ENCODE data around the gene SYT1. TPM values are rescaled to one million over a fixed set of nuclear protein-coding genes. Genes with fewer than 3 reads are reported as not detected.

SYT1 gene
- total RNA-seq, 1 experiment from 2014 or later = 15.8 TPM

GRCh38 chr12:79143803-79144202 lies 279.2 kb downstream of the SYT1 start:
- H2AK5ac ChIP-seq (ENCODE audit: insufficient read length, low read length) = no peak overlapping the region
- H3K9me3 ChIP-seq (ENCODE audit: control insufficient read depth, low read depth, low read length) = no peaks in the 10 kb centered on the region
- no peak overlapping the region for H2BK120ac ChIP-seq (ENCODE audit: low read depth, low read length, poor library complexity, severe bottlenecking)
- H3K36me3 Mint-ChIP-seq (ENCODE audit: insufficient read depth in 1 of 3, low read depth in 3 of 3) = no peaks in the 10 kb centered on the region
- no peak for DNase-seq
- H3K56ac ChIP-seq (ENCODE audit: insufficient read length, low read depth, low read length) = no peak overlapping the region
- no peak for TF ChIP-seq CTCF (conservative IDR thresholded peaks at IDR 0.05)
- no peak overlapping the region for H2BK12ac ChIP-seq (ENCODE audit: insufficient read length, low read depth, low read length)
- no peak overlapping the region for H2BK15ac ChIP-seq (ENCODE audit: low read depth, low read length)
- no peak overlapping the region for H4K8ac ChIP-seq (replicated peaks; ENCODE audit: insufficient read length, low read depth, low read length)
- H2BK5ac ChIP-seq (ENCODE audit: insufficient read length, low read length) = no peak overlapping the region
- H2AFZ ChIP-seq (ENCODE audit: low read length) = no peak overlapping the region
- H3K23ac ChIP-seq (ENCODE audit: insufficient read length, low read depth, low read length) = no peak overlapping the region
- H3K27me3 Mint-ChIP-seq (ENCODE audit: low read depth) = no peaks in the 10 kb centered on the region
- H3K9ac ChIP-seq (ENCODE audit: extremely low read depth, insufficient read length, low read length) = no peak overlapping the region
- H3T11ph ChIP-seq (ENCODE audit: low read length) = no peak overlapping the region
- WGBS (ENCODE audit: extremely low coverage, insufficient read length, low lambda C conversion rate) = no CpG with 5 or more reads among the region's 2 CpGs
- no peak overlapping the region for H3K27ac Mint-ChIP-seq
- H3K4me3 Mint-ChIP-seq = no peak overlapping the region
- H3K4me2 ChIP-seq (ENCODE audit: insufficient read depth, insufficient read length, low read length) = no peak overlapping the region
- H3K27me3 ChIP-seq (ENCODE audit: insufficient read depth, low read length) = no peaks in the 10 kb centered on the region
- H3K14ac ChIP-seq (ENCODE audit: insufficient read depth, low read length) = no peak overlapping the region
- no peak overlapping the region for H4K5ac ChIP-seq (ENCODE audit: insufficient read length, low read depth, low read length)
- H3K4me1 ChIP-seq (ENCODE audit: insufficient read depth, low read length) = no peaks in the 10 kb centered on the region
- no peaks in the 10 kb centered on the region for H3K23me2 ChIP-seq (ENCODE audit: insufficient read length, low read depth, low read length, poor library complexity, severe bottlenecking)
- no peak overlapping the region for H3K4ac ChIP-seq (ENCODE audit: low read depth, low read length)
- H4K91ac ChIP-seq (ENCODE audit: insufficient read length, low read depth, low read length) = no peak overlapping the region
- no peak overlapping the region for H3K27ac ChIP-seq (ENCODE audit: insufficient read length, low read depth, low read length)
- no peaks in the 10 kb centered on the region; a peak in 1 of 4 replicates for H3K4me1 Mint-ChIP-seq
- H2BK20ac ChIP-seq (ENCODE audit: low read depth, low read length, poor library complexity, severe bottlenecking) = no peak overlapping the region
- no peaks in the 10 kb centered on the region for H3K79me2 ChIP-seq (ENCODE audit: insufficient read depth, low read length)
- no peaks in the 10 kb centered on the region for H3K9me3 Mint-ChIP-seq
- no peaks in the 10 kb centered on the region for H4K20me1 ChIP-seq (ENCODE audit: control insufficient read depth, insufficient read depth, insufficient read length)
- H3K79me1 ChIP-seq (ENCODE audit: insufficient read depth, low read depth, low read length, poor library complexity, severe bottlenecking) = no peaks in the 10 kb centered on the region
- no peak overlapping the region for H3K18ac ChIP-seq (ENCODE audit: insufficient read length, low read depth, low read length)

All from H9 (cell line).